HG03442 (cell line): Measurements from ENCODE around the gene OR2B3.
"Not testable (repeated sequence)": the region's sequence is repeated elsewhere in the genome, so short reads cannot be mapped to it uniquely, and the experiment has no call there.

ENCODE experiments used
- ATAC-seq: cut with Tn5 transposase; IDR thresholded peaks from one replicate; pipeline ENCODE4 v1.9.1; 2021; ENCODE audit warnings: mild to moderate bottlenecking, moderate library complexity; ENCODE audit not compliant: unreplicated experiment

OR2B3 gene, protein sequence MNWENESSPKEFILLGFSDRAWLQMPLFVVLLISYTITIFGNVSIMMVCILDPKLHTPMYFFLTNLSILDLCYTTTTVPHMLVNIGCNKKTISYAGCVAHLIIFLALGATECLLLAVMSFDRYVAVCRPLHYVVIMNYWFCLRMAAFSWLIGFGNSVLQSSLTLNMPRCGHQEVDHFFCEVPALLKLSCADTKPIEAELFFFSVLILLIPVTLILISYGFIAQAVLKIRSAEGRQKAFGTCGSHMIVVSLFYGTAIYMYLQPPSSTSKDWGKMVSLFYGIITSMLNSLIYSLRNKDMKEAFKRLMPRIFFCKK

GRCh38 chr6:29087213-29087612, at the start of gene OR2B3:
OR2B3 (minus strand) TSS chr6:29087313; CDS start chr6:29087248, 65 bp downstream.
- ATAC-seq: no peak

DNA sequence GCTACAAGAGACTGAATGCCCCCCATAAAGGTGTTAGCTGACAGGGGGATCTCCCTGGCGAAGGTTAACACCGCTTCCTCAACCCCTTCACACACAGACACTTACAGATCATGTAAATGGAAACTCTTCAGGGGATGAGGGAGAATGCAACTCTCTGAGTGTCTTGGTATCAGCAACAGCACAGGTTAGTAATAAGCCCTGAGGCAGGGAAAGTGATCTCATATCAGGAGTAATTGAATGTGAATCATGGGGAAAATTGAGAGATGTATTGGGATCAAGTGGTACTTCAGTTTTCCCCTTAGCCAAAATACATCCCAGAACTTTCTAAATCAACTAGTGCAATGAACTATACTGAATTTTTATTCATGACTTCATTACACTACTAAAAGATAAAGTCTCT, 44.6 kb upstream of the OR2B3 start:
- ATAC-seq: no peak

DNA sequence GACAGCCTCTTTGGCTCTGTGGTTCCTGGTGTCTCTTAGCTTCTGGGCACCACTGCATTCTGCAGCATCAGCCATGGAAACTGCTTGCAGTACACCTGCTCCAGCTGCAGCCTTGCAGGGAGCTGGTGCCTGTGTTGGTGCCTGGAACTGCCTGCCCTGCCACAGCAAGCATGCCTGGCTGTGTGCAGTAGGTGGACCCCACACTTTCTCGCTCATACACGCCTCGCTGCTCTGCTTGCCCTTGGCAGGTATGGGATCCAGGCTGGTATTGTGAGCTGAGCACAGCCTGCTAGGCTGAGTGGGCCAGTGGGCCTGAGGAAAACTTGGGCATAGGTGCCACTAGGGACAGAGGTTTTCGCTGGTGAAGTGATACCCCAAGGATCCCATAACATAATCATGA, 43.5 kb upstream of the OR2B3 start:
- no peak for ATAC-seq

DNA sequence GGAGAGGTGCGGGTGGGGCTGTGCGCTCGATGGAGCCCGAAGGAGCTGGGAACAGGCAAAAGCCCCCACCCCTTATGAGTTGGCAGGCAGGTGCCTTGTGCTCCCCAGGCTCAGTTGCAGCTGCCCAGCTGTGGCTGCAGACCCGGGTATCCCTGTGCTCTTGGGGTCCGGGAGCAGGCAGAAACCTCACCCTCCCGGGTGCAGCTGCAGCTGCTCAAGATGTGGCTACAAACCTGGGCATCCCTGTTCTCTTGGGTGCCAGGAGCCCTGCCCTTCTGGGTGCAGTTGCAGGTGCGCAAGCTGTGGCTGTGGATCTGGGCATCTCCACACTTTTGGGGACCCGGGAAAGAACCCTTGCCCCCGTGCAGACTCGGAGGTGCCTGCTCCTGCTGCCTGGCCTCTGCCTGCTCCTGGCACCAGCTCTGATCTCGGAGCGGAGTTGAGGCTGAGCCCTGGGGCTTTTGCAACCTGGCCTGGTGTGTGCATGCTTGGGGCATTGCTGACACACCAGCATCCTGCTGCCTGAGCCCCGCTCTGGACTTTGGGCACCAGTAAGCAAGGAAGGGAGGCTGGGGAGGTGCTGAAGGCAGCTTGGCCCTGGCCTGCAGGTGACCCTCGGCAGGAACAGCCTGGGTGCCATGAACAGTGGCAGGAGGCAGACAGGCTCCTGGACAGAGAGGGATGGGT, 42.4 kb upstream of the OR2B3 start:
- ATAC-seq: no peak

GRCh38 chr6:29114964-29115363, 27.9 kb upstream of the OR2B3 start:
- not testable (repeated sequence) for ATAC-seq

GRCh38 chr6:29112135-29112534, 25.0 kb upstream of the OR2B3 start:
- no peak for ATAC-seq

- ATAC-seq: no peak
These were observed 20.6 kb upstream of the OR2B3 start, which contains the start of gene OR2J3 for GRCh38 chr6:29107758-29108157. OR2J3 (plus strand) TSS chr6:29108058; CDS start chr6:29111891, 3,833 bp downstream.

- ATAC-seq: no peak
These were observed 12.1 kb upstream of the OR2B3 start, which contains the start of gene OR2J1 for GRCh38 chr6:29099190-29099589. OR2J1 (plus strand) TSS chr6:29099490; CDS start chr6:29100943, 1,453 bp downstream.

DNA sequence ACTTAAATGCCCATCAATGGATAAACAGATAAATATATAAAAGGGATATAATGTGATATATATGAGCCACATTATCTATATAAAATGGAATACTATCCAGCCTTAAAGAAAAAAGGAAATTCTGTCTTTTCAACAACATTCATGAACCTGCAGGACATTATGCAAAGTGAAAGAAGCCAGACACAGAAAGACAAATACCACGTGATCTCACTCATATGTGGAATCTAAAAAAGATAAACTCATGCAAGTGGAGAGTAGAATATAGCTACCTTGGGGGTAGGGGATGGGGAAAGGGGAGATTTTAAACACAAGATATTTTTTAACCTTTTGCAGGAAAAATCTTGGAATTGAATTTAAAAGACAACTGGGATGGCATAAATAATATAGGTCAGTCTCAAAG, 10.7 kb upstream of the OR2B3 start:
- ATAC-seq: no peak

DNA sequence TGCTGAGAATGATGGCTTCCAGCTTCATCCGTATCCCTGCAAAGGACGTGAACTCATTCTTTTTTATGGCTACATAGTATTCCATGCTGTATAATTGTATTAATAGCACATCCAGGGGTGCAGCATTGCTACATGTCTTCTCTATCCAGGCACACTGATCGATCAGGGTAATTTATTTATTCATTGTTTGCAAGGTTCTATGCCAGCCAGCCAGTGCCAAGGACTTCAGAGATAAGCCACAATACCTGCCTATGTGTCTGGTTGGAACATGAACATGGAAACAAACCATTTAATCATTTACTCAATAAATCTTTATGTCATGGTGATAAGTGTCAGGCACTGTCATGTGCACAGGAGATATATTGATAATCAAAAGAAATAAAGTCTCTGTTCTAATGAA, 5.8 kb upstream of the OR2B3 start:
- ATAC-seq: no peak

DNA sequence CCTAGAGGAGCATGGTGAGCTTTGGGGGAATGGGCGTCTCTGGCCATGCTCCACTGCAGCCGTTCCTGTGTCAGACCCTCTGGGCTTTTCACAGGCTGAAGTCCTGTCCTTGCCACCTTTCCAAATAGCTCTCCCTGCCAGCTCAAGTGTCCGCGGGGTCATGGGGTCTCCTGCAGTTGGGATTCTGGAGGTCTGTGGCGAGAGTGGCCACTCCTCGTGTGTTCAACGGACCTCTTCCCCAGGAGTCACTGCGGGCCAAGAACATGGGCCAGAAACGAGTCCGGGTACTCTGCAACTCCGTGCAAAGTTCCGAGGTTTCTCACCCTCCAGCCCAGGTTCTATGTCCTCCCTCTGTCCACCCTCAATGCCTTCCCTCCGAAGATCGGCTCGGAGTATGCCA, 4.7 kb downstream of the OR2B3 start:
- no peak for ATAC-seq

DNA sequence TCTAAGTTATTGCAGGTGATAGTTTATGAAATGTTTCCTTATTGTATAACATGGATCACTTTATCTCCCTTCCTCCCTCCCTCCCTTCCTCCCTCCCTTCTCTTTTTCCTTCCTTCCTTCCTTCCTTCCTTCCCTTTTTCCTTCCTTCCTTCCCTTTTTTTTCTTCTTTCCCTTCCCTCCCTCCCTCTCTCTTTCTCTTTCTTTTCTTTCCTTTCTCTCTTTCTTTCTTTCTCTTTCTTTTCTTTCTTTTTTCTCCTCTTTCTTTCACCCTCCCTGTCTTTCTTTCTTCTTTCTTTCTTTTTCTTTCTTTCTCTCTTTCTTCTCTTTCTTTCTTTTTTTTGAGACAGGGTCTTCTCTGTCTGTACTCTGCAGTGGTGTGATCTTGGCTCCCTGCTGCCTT, 5.8 kb downstream of the OR2B3 start:
- no peak for ATAC-seq

DNA sequence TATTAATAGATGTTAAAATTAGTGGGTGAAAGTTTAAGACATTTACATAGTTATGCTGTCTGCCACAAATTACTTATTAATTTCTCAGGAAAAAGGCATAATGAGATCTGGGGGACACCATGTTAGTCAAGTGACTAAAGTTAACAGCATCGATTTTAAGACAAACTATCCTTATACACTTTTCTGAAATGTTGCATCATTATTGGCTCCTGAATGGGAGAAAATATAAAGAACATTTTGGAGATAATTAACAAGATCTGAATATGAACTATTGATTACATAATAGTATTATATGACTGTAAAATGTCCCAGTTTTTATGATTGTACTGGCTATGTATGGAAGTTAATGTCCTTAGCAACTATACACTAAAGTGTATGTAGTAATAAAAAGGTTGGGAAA, 7.9 kb downstream of the OR2B3 start:
- no peak for ATAC-seq

GRCh38 chr6:29071831-29072723, 15.0 kb downstream of the OR2B3 start:
- no peak for ATAC-seq

GRCh38 chr6:29051680-29052079, 35.4 kb downstream of the OR2B3 start:
- no peak for ATAC-seq

GRCh38 chr6:29045075-29045474, 42.0 kb downstream of the OR2B3 start, which contains the start of gene OR2W1:
OR2W1 (minus strand) TSS chr6:29045175; CDS start chr6:29045175, 0 bp downstream.
- no peak for ATAC-seq
